ENCODE results near the gene XRCC2. TPM values are rescaled to one million over a fixed set of nuclear protein-coding genes. Genes with fewer than 3 reads are reported as not detected.
"Not testable (repeated sequence)": the region's sequence is repeated elsewhere in the genome, so short reads cannot be mapped to it uniquely, and the experiment has no call there.

XRCC2 gene
- polyA plus RNA-seq (ENCODE audit: insufficient read length), result 3.5 TPM

- DNase-seq (ENCODE audit: low read depth), result peak; percentile 77
Measured at GRCh38 chr7:152675759-152676636, at the start of gene XRCC2. XRCC2 (minus strand) TSS chr7:152676141; CDS start chr7:152676079, 62 bp downstream.

GRCh38 chr7:152723364-152723763 lies 47.4 kb upstream of the XRCC2 start:
- DNase-seq (ENCODE audit: low read depth), result no peak

GRCh38 chr7:152712412-152713042 lies 36.6 kb upstream of the XRCC2 start:
- DNase-seq (ENCODE audit: low read depth), result not testable (repeated sequence)

GRCh38 chr7:152711444-152711944 lies 35.6 kb upstream of the XRCC2 start:
- DNase-seq (ENCODE audit: low read depth), result no peak

GRCh38 chr7:152710153-152710442 lies 34.2 kb upstream of the XRCC2 start:
- no peak for DNase-seq (ENCODE audit: low read depth)

GRCh38 chr7:152709287-152710152 lies 33.6 kb upstream of the XRCC2 start:
- no peak for DNase-seq (ENCODE audit: low read depth)

- no peak for DNase-seq (ENCODE audit: low read depth)
Measured at GRCh38 chr7:152704796-152705384, 28.9 kb upstream of the XRCC2 start.

GRCh38 chr7:152699079-152699478 lies 23.1 kb upstream of the XRCC2 start:
- no peak for DNase-seq (ENCODE audit: low read depth)

GRCh38 chr7:152697268-152697974 lies 21.5 kb upstream of the XRCC2 start:
- DNase-seq (ENCODE audit: low read depth), result not testable (repeated sequence)

GRCh38 chr7:152692196-152692595 lies 16.3 kb upstream of the XRCC2 start:
- not testable (repeated sequence) for DNase-seq (ENCODE audit: low read depth)

GRCh38 chr7:152683297-152683696 lies 7.4 kb upstream of the XRCC2 start:
- no peak for DNase-seq (ENCODE audit: low read depth)

- no peak for DNase-seq (ENCODE audit: low read depth)
Measured at GRCh38 chr7:152677808-152678670, 2.1 kb upstream of the XRCC2 start.

- DNase-seq (ENCODE audit: low read depth), result no peak
Measured at GRCh38 chr7:152674860-152675758, 832 bp downstream of the XRCC2 start.

- DNase-seq (ENCODE audit: low read depth), result no peak
Measured at GRCh38 chr7:152673897-152674296, 2.0 kb downstream of the XRCC2 start.

GRCh38 chr7:152672626-152673025 lies 3.3 kb downstream of the XRCC2 start:
- no peak for DNase-seq (ENCODE audit: low read depth)

- DNase-seq (ENCODE audit: low read depth), result no peak
Measured at GRCh38 chr7:152669758-152670157, 6.2 kb downstream of the XRCC2 start.

GRCh38 chr7:152668975-152669374 lies 7.0 kb downstream of the XRCC2 start:
- no peak for DNase-seq (ENCODE audit: low read depth)

- no peak for DNase-seq (ENCODE audit: low read depth)
Measured at GRCh38 chr7:152667958-152668357, 8.0 kb downstream of the XRCC2 start.

GRCh38 chr7:152666078-152666477 lies 9.9 kb downstream of the XRCC2 start:
- DNase-seq (ENCODE audit: low read depth), result no peak
